Left cardiac atrium (tissue), 4 donors: ENCODE data around the gene ESYT2. TPM values are rescaled to one million over a fixed set of nuclear protein-coding genes. Genes with fewer than 3 reads are reported as not detected.
A peak's percentile ranks its signal among the peaks of the same experiment; 100 is the strongest.
"Not testable (repeated sequence)": the region's sequence is repeated elsewhere in the genome, so short reads cannot be mapped to it uniquely, and the experiment has no call there.

Experiments used
- ATAC-seq, 2 donors: fragments of 200-7000 bp; cut with Tn5 transposase; one replicate each; pipeline ENCODE4 v1.9.1; 2020; ENCODE audit warnings: mild to moderate bottlenecking in 2 of 2, moderate library complexity in 2 of 2
- DNase-seq: peaks from one replicate; pipeline ENCODE4 v3.0.0-alpha.2; 2020
- intact Hi-C, 2 donors: fragments of 100-400 bp; cut with DNase I; formaldehyde crosslinking; loops; one replicate each; pipeline versions ENCODE4 v1.14.1 to v1.15.1; 2022 to 2023
- long read RNA-seq: library from polyadenylated mRNA; unstranded; transcript quantifications from one replicate; pipeline ENCODE4 v2.0.0, GENCODE V29; 2021
- total RNA-seq, 2 donors: library from RNA; stranded (reverse); fragmentation: NEBNext Ultra II Directional; extraction: Animal tissue kit (Norgen Biotek cat#: 25700); gene quantifications; one replicate each; pipeline ENCODE4 v1.2.1, GENCODE V29; 2021
- donor health status: DM: no; HTN: yes; CAD: no.
- donor health status: DM: no; HTN: yes; CAD: no; lungs with severe emphysema.
- donor health status: DM: yes; HTN: yes; CAD: no.
- donor health status: Dilated cardiomyopathy.

The ESYT2 gene, protein sequence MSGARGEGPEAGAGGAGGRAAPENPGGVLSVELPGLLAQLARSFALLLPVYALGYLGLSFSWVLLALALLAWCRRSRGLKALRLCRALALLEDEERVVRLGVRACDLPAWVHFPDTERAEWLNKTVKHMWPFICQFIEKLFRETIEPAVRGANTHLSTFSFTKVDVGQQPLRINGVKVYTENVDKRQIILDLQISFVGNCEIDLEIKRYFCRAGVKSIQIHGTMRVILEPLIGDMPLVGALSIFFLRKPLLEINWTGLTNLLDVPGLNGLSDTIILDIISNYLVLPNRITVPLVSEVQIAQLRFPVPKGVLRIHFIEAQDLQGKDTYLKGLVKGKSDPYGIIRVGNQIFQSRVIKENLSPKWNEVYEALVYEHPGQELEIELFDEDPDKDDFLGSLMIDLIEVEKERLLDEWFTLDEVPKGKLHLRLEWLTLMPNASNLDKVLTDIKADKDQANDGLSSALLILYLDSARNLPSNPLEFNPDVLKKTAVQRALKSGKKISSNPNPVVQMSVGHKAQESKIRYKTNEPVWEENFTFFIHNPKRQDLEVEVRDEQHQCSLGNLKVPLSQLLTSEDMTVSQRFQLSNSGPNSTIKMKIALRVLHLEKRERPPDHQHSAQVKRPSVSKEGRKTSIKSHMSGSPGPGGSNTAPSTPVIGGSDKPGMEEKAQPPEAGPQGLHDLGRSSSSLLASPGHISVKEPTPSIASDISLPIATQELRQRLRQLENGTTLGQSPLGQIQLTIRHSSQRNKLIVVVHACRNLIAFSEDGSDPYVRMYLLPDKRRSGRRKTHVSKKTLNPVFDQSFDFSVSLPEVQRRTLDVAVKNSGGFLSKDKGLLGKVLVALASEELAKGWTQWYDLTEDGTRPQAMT
- total RNA-seq = 10 to 100 TPM; 46.5 to 79.3 TPM
- long read RNA-seq, partial matches to known transcripts = 7 of 17 reads
- long read RNA-seq, other reads (novel, unspliced or antisense) = 10 of 17 reads

DNA sequence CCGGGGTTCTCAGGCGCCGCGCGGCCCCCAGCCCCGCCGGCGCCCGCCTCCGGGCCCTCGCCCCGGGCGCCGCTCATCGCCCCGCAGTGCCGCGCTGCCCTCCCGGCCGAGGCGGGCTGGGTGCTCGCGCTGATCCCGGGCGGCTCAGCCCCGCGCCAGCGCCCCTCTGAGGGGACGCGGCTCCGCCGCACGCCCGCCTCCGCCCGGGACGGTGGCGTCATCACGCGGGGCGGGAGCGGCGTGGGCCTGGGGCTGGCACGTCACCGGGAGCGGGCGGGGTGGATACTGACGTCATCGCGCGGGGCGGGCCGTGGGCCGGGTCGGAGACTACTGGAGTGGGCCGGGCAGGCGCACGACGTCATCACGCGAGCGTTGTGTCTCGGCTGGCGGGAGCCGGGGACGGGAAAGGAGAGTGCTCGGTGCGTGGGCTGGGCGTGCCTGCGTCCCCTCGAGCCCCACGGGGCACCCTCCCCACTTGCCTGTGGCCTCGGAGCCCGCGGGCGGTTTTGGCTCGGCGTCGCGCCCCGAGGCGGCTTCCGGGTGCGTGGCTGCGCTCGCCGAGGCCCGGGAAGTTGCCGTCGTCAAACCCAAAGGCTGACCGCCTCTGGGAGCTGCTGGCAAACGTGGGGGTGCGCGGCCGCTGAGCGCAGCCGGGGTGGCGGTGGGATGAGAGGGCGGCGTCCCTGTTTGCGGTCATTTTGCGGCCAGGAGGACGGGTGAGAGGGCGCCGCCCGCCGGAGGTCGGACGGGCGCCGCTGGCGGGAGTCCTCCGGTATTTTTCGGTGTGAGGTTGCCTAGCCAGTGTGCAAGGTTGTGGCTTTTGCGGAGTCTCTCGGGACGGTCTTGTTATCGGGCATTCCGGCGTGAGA, at the start of gene ESYT2:
Gene ESYT2 (minus strand): TSS at position 168 of the 869 bp plus-strand sequence. CDS start 91 bp downstream, at position 77.
- ATAC-seq = peak; percentile 93 to 95
- peak; percentile 99 for DNase-seq
- intact Hi-C loops = loop anchor here (5.0 kb wide), 1 partner anchor 47 kb away; no protein-coding TSS in a partner anchor

DNA sequence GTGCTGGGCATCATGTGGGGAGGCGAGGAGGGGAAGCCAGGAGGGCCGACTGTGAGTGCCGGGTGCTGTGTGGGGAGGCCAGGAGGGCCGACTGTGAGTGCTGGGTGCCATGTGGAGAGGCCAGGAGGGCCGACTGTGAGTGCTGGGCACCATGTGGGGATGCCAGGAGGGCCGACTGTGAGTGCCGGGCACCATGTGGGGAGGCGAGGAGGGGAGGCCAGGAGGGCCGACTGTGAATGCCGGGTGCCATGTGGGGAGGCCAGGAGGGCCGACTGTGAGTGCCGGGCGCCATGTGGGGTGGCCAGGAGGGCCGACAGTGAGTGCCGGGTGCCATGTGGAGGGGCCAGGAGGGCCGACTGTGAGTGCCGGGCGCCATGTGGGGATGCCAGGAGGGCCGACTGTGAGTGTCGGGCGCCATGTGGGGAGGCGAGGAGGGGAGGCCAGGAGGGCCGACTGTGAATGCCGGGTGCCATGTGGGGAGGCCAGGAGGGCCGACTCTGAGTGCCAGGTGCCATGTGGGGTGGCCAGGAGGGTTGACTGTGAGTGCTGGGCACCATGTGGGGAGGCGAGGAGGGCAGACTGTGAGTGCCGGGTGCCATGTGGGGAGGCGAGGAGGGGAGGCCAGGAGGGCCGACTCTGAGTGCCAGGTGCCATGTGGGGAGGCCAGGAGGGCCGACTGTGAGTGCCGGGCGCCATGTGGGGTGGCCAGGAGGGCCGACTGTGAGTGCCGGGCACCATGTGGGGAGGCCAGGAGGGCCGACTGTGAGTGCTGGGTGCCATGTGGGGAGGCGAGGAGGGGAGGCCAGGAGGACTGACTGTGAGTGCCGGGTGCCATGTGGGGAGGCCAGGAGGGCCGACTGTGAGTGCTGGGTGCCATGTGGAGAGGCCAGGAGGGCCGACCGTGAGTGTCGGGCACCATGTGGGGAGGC, 49.1 kb upstream of the ESYT2 start:
- intact Hi-C loops, DNase-seq: not testable (repeated sequence)

DNA sequence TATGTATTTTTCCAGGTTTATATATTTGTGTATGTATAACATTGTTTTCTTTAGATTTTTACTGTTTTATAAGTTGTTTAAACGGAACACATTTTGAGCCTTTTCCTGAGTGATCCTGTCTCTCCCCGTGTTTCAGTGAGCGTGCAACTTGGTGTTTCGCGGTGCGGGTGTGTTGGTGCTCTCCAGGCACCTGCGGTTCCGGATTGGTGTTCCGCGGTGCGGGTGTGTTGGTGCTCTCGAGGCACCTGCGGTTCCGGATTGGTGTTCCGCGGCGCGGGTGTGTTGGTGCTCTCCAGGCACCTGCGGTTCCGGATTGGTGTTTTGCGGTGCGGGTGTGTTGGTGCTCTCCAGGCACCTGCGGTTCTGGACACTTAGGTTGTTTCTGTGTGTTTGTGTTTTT, 47.7 kb upstream of the ESYT2 start:
- DNase-seq = no peak
- intact Hi-C loops = no loop called here
- no peak for ATAC-seq

More for the DNA sequence above, 49.1 kb upstream of the ESYT2 start:
- ATAC-seq = not testable (repeated sequence)

DNA sequence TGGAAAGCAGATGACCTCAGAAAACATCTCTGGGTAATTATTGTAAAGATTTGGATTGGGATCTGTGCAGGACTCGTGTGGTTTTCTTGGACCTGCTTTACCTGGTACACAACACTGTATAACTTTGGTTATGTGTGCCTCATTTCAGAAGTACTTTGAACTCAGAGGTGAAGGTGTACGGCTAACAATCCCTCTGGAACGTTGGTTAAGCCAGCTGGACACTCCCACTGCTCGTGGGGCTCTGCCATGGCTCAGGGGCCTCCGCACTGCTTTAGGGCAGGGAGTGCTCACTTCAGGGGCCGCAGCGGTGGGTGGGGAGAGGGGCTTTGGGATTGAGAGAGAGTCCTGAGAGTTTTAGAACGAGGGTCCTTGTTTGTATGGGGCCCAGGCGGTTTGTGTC, 40.6 kb upstream of the ESYT2 start:
- no peak for DNase-seq
- intact Hi-C loops = no loop called here
- no peak for ATAC-seq

DNA sequence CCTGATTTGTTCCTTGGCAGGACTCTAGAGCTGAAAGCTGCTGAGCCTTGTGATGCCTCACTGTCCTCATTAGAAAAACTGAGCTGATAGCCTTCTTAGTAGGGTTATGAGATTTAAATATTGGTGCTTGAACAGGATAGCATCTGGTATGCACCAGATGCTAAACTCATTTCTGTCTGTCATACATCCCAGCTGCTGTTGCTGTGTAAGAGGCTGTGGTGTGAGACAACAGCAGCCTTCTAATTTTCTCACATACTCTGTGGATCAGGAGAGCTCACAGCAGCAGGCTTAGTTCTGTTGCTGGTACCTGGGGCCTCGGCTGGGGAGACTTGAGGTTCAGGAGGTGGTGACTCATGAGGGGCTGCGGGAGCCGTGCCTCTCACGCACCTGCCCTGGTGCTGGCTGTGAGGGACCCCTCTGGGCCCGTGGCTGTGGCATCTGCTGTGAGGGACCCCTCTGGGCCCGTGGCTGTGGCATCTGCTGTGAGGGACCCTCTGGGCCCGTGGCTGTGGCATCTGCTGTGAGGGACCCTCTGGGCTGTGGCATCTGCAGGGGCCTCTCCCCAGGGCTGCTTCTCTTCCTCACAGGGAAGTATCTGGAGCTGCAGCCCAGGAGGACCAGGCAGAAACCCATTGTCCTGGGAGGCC, 39.6 kb upstream of the ESYT2 start:
- DNase-seq (no peak), ATAC-seq (no peak)
- intact Hi-C loops = no loop called here

DNA sequence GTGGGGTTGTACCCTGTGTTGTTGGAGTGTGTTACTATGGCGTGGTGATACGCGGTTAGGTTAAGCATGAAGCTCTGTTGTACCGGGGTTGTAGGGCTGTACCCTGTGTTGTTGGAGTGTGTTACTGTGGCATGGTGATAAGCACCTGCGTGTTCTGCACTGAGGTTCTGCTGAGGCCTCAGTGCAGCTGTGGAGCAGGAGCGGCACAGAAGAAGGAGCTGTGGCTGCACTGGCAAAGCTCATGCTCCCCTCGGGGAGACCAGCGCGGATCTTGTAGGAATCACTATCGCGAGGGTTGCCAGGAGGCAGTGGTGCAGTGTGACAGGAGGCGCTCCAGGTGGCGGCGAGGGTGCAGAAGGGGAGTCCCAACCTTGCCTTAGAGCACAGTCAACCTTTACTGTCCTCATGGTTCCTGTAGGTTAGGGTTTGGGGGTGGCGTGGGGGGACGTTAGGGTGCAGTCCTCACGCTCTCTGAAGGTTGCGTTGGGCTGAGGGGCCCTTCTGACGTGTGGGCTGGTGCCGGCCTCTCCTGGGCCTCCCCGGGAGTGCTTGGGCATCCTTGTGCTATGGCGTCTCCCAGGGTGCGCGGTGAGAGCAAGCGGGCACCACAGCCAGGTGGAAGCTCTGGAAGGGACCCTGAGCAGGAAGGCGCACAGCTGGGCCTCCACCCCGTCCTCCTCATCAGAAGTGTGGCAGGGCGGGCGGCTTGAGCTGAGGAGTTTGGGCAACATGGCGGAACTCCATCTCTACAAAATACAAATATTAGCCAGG, 38.1 kb upstream of the ESYT2 start:
- intact Hi-C loops = no loop called here
- DNase-seq (no peak), ATAC-seq (no peak)

GRCh38 chr7:158865977-158866376, 36.7 kb upstream of the ESYT2 start:
- intact Hi-C loops = no loop called here
- ATAC-seq = no peak
- no peak for DNase-seq

GRCh38 chr7:158865462-158865922, 36.2 kb upstream of the ESYT2 start:
- DNase-seq = no peak
- no peak for ATAC-seq
- intact Hi-C loops = no loop called here

DNA sequence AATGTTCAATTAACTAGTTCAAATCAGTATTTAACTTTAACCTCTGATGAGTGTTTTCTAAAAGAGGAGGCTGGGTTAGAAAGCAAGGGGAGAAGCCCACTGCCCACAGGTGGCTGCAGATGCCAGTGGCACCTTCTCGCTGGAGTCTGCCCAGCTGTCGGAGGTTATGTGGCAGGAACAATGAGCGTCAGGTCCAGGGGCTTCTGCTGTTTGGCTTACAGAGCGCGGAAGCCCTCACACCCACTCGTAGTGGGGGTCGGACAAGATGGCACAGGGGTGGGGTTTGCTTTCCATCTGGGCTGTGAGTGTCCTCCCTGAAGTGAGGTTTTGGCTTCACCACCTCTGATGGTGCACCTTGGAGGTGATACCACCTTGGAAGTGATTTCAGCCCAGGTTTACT, 35.5 kb upstream of the ESYT2 start:
- intact Hi-C loops = loop anchor here in 1 of 2 donors (5.0 kb wide), 1 partner anchor 48 kb away; no protein-coding TSS in a partner anchor
- ATAC-seq = no peak
- no peak for DNase-seq

GRCh38 chr7:158864507-158864820, 35.2 kb upstream of the ESYT2 start:
- no peak for ATAC-seq
- intact Hi-C loops = loop anchor here in 1 of 2 donors (5.0 kb wide), 1 partner anchor 47 kb away; no protein-coding TSS in a partner anchor

GRCh38 chr7:158863611-158864506, 34.5 kb upstream of the ESYT2 start:
- intact Hi-C loops = loop anchor here in 1 of 2 donors (5.0 kb wide), 1 partner anchor 47 kb away; no protein-coding TSS in a partner anchor
- DNase-seq = peak; percentile 88
- ATAC-seq = peak; percentile 81 to 89

More at GRCh38 chr7:158864507-158864820, 35.2 kb upstream of the ESYT2 start:
- DNase-seq = no peak

DNA sequence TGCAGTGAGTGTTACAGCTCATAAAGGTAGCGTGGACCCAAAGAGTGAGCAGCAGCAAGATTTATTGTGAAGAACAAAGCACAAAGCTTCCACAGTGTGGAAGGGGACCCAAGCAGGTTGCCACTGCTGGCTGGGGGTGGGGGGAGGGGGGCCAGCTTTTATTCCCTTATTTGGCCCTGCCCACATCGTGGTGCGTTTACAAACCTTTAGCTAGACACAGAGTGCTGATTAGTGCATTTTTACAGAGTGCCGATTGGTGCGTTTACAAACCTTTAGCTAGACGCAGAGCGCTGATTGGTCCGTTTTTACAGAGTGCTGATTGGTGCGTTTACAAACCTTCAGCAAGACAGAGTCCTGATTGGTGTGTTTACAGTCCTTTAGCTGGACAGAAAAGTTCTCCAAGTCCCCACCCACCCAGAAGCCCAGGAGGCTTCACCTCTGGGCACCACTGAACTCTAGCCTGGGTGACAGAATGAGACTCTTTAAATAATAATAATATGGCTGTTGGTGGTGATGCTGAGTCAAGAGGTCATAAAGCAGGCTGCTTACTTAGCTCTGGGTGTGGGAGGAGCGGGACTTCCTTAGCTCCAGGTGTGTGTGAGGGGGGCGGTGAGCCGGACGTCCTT, 33.8 kb upstream of the ESYT2 start:
- intact Hi-C loops = loop anchor here in 1 of 2 donors (5.0 kb wide), 1 partner anchor 46 kb away; no protein-coding TSS in a partner anchor
- ATAC-seq = peak; percentile 8 to 26
- not testable (repeated sequence) for DNase-seq

DNA sequence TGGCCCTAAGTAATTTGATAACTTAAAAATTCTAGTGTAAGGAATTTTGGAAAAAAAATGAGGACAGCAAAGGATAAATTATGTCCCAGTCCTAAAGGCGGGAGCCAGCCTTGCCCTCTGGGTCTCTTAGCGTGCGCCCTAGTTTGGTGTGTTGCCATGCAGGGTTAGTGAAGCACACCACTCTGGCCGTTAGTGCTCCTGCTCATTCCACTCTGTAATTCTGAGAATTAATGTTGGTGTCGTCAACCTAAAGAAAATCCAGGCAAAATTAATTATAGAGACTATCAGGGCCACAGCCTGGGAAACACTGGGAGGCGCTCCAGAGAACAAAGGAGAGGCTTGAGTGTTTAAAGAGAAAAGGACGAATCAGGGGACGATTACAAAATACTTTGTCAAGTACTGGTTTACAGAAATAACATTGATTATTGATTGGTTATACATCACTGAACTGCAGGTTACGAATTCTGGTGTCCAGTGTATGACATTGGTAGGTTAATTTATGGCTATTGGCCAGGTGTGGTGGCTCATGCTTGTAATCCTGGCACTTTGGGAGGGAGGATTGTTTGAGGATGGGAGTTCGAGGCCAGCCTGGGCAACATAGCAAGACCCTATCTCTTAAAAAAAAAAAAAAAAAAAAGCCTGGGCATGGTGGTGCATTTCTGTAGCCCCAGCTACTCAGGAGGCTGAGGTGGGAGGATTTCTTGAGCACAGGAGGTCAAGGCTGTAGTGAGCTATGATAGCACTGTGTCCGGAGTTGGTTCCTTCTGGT, 32.8 kb upstream of the ESYT2 start:
- DNase-seq = no peak
- intact Hi-C loops = loop anchor here in 1 of 2 donors (5.0 kb wide), 1 partner anchor 45 kb away; no protein-coding TSS in a partner anchor
- ATAC-seq = no peak
